ENCODE results near the gene CHN1. TPM values are rescaled to one million over a fixed set of nuclear protein-coding genes. Genes with fewer than 3 reads are reported as not detected.

Gene CHN1
- total RNA-seq, 1 donor from 2014 or later, result 7.8 TPM

DNA sequence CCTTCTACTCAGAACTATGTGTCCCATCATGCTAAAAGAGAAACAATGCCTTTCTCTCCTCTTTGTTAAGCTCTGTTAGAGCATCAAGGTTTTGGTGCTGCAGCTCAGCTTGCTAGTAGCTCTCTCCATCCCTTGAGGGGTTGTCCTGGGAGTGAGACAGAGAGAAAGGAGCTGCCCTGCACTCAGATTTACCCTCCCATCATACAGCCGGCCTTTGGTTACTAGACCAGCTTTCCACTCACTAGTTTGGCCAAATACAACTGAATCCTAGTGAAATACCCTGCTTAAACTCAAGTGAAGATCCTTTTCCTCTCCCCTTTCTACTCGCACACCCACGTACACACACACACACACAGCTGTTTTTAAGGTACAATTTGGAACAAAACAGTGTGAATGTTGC lies 2.3 kb upstream of the CHN1 start:
- Histone ChIP-seq H3K27ac (peak overlapping the region in 1 of 2 donors; percentile 29), H3K36me3 (no peaks in the 10 kb centered on the region), H3K4me3 (peak overlapping the region in 1 of 2 donors; percentile 17), H3K4me1 (peaks cover 0 to 6% of the 10 kb centered on the region in 2 donors), H3K27me3 (no peaks in the 10 kb centered on the region), H3K9me3 (no peaks in the 10 kb centered on the region)
- TF ChIP-seq, protein P1, sequence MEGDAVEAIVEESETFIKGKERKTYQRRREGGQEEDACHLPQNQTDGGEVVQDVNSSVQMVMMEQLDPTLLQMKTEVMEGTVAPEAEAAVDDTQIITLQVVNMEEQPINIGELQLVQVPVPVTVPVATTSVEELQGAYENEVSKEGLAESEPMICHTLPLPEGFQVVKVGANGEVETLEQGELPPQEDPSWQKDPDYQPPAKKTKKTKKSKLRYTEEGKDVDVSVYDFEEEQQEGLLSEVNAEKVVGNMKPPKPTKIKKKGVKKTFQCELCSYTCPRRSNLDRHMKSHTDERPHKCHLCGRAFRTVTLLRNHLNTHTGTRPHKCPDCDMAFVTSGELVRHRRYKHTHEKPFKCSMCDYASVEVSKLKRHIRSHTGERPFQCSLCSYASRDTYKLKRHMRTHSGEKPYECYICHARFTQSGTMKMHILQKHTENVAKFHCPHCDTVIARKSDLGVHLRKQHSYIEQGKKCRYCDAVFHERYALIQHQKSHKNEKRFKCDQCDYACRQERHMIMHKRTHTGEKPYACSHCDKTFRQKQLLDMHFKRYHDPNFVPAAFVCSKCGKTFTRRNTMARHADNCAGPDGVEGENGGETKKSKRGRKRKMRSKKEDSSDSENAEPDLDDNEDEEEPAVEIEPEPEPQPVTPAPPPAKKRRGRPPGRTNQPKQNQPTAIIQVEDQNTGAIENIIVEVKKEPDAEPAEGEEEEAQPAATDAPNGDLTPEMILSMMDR (IDR thresholded peaks at IDR 0.05), result no peak
- no peak for DNase-seq (ENCODE audit: low spot score in 2 of 2)
- intact Hi-C loops (cut with DNase I), result loop anchor here (5.0 to 10.0 kb wide), 2 partner anchors 157 to 520 kb away; partner anchors contain the start of genes ATF2 and GPR155

DNA sequence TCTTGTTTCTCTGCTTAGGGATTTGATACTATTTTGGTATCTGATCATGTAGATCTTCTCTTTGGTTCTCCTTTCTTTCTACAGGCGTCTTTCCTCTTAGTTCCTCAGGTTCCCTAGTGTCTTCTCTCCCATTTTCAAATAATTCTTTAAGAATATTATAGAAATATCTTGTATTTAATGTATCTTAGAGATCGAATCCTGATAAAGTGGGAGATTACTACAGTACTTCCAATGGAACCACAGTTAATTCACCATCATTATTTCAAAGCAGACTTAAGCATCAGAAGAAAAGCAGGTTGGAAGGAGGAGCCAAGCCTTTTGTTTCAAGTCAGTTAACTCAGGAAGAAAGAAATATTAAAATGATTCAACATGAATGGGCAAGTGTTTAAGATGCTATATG lies 1.1 kb upstream of the CHN1 start:
- intact Hi-C loops (cut with DNase I), result loop anchor here (5.0 to 10.0 kb wide), 2 partner anchors 159 to 519 kb away; partner anchors contain the start of genes ATF2 and GPR155
- peak overlapping the region; percentile 19 to 96 for H3K27ac ChIP-seq
- H3K4me3 ChIP-seq, result no peak overlapping the region
- peaks cover 0 to 6% of the 10 kb centered on the region in 2 donors for H3K4me1 ChIP-seq
- DNase-seq (ENCODE audit: low spot score in 2 of 2), result no peak
- no peaks in the 10 kb centered on the region for H3K9me3 ChIP-seq
- no peaks in the 10 kb centered on the region for H3K27me3 ChIP-seq
- TF ChIP-seq, protein P1 (IDR thresholded peaks at IDR 0.05), result no peak
- H3K36me3 ChIP-seq, result no peaks in the 10 kb centered on the region

DNA sequence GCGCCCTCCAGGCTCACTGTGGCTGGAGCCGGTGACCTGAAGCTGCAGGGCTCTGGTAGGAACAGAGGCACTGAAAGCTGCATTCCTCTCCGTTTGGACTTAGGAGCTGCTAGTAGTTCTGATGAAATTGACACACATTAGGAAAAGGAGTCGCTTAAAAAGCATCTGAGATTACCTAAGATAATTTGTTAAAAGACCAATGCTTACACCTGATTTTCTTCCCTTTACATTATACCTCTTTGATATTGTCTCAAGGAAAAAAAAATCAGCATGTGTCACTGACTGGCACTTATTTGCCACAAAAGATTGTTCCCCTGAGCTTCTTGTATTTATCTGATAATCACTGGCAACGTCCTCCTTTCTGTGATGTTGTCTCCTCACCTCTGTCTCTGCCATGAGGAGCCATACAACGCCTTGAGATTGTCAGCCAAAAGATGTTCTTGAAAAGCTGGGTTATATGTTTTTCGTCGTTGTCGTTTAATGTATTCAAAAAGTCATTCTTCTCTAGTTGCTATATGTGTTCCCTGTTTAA lies 618 bp upstream of the CHN1 start:
- no peaks in the 10 kb centered on the region for H3K9me3 ChIP-seq
- DNase-seq (ENCODE audit: low spot score in 2 of 2), result no peak
- no peaks in the 10 kb centered on the region for H3K36me3 ChIP-seq
- TF ChIP-seq, protein P1 (IDR thresholded peaks at IDR 0.05), result no peak
- H3K27ac ChIP-seq, result peak overlapping the region; percentile 88 to 96
- no peaks in the 10 kb centered on the region for H3K27me3 ChIP-seq
- H3K4me3 ChIP-seq, result peak overlapping the region; percentile 86 to 96
- H3K4me1 ChIP-seq, result peaks cover 0 to 6% of the 10 kb centered on the region in 2 donors
- intact Hi-C loops (cut with DNase I), result loop anchor here (1.0 to 10.0 kb wide), 3 partner anchors 23 to 518 kb away; partner anchors contain the start of genes ATF2 and GPR155

DNA sequence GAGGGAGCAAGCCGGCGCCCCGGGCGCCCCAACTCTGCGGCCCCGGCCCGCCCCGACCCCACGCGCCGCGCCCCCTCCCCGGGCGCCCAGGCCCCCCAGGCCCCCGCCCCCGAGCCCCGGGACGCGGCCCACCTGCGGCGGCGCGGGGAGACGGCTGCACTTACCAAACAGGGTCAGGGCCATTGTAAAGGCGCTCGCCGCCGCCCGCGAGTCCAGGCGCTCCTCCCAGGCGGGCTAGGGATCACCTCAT lies 526 bp downstream of the CHN1 start:
- H3K36me3 ChIP-seq, result no peaks in the 10 kb centered on the region
- peak in 1 of 2 donors; percentile 65 for DNase-seq (ENCODE audit: low spot score in 2 of 2)
- TF ChIP-seq, protein P1 (IDR thresholded peaks at IDR 0.05), result no peak
- H3K4me3 ChIP-seq, result peak overlapping the region; percentile 86 to 96
- no peaks in the 10 kb centered on the region for H3K27me3 ChIP-seq
- peak overlapping the region; percentile 88 to 96 for H3K27ac ChIP-seq
- peaks cover 0 to 6% of the 10 kb centered on the region in 2 donors for H3K4me1 ChIP-seq
- H3K9me3 ChIP-seq, result no peaks in the 10 kb centered on the region
- intact Hi-C loops (cut with DNase I), result loop anchor here (10.0 kb wide), 1 partner anchor 160 kb away; the partner anchor contains the start of gene ATF2

DNA sequence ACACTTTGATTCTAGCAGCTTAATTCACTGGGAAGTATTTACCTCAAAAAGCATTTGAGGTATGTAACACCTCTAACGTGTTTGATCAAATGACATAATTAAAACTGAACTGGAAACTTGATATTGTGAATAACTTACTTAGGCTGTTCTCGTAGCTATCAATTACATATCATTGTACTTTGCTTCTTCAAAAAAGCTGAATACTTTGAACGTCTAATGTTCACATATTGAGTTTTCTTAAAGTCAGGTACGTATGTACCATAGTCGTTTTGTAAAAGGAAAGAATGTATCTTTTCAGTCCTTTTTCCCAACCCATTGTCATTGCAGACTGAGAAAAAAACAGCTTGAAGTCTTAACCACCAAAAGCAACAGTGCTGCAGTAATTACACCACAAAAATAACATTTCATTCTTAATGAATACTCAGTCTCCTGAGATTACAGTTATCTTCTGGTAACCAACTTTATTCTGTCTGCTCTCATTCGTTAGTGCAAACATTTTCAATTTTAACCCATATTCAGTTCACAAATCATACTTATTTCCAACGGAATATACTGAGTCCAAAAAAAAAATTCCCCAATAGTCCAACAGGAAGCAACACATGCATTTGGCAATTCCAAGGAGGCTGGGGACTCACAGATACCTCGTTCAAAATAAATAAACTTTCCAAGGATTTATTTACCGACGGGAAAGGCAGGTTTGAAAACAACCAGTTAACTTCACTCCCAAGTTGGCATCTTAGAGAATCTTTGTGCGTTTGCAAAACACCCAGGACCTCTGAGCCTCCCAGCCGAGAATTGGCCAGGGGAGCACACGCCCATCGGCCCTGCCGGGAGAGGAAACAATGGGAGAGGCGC lies 1.1 kb downstream of the CHN1 start:
- peak overlapping the region; percentile 88 to 96 for H3K27ac ChIP-seq
- TF ChIP-seq, protein P1 (IDR thresholded peaks at IDR 0.05), result no peak
- H3K4me1 ChIP-seq, result peaks cover 0 to 6% of the 10 kb centered on the region in 2 donors
- DNase-seq (ENCODE audit: low spot score in 2 of 2), result no peak
- peak overlapping the region; percentile 86 to 96 for H3K4me3 ChIP-seq
- intact Hi-C loops (cut with DNase I), result loop anchor here (10.0 kb wide), 1 partner anchor 161 kb away; the partner anchor contains the start of gene ATF2
- no peaks in the 10 kb centered on the region for H3K9me3 ChIP-seq
- H3K27me3 ChIP-seq, result no peaks in the 10 kb centered on the region
- H3K36me3 ChIP-seq, result no peaks in the 10 kb centered on the region

All from ascending aorta (tissue), 2 donors.